Caco-2 (cell line): ENCODE measurements around the gene SIRPB1. TPM values are rescaled to one million over a fixed set of nuclear protein-coding genes. Genes with fewer than 3 reads are reported as not detected.

Source experiments
- BruUV-seq: library from RNA; stranded (reverse); fragments of 400-500 nt; replicated peaks from 2 replicates; lab custom pipeline; 2021; lab: Mats Ljungman, UMichigan
- CTCF ChIA-PET: fragments of 300-600 bp; sonication (Branson Sonifier 250); formaldehyde crosslinking; loops from one replicate; lab custom pipeline; 2022; ENCODE audit warnings: antibody characterized with exemption; lab: Charles Lee
- POLR2A ChIA-PET: fragments of 300-600 bp; sonication (Branson Sonifier 250); formaldehyde crosslinking; loops from one replicate; lab custom pipeline; 2022; ENCODE audit warnings: antibody characterized with exemption; lab: Charles Lee
- DNase-seq, 2 experiments: peaks; one replicate each; pipeline versions ENCODE4 v3.0.0 to v3.0.0-alpha.2; 2020 to 2022
- H3K27me3 ChIP-seq: replicated peaks from 2 replicates; pipeline ENCODE4 v1.6.0; 2011; ENCODE audit warnings: low read length; ENCODE audit not compliant: control insufficient read depth, insufficient read depth
- H3K36me3 ChIP-seq: 2 replicates; pipeline ENCODE4 v1.5.1; 2011; ENCODE audit warnings: low read length; ENCODE audit not compliant: control insufficient read depth, insufficient read depth
- H3K4me1 ChIP-seq: fragments of 250-450 bp; sonication (Bioruptor Pico); 2 replicates; pipeline ENCODE4 v1.5.1; 2020; ENCODE audit warnings: mild to moderate bottlenecking
- H3K4me3 ChIP-seq: 2 replicates; pipeline ENCODE4 v1.5.1; 2011; ENCODE audit warnings: low read depth, mild to moderate bottlenecking, control low read depth, low read length
- H3K9me3 ChIP-seq: fragments of 250-450 bp; sonication (Bioruptor Pico); 2 replicates; pipeline ENCODE4 v1.5.1; 2020; ENCODE audit warnings: mild to moderate bottlenecking, moderate library complexity
- H3K27ac Mint-ChIP-seq: one replicate; pipeline ENCODE4 v1.8.0; 2022; ENCODE audit warnings: mixed read lengths; ENCODE audit not compliant: unreplicated experiment
- H3K27me3 Mint-ChIP-seq: one replicate; pipeline ENCODE4 v1.8.0; 2022; ENCODE audit warnings: mixed read lengths; ENCODE audit not compliant: insufficient read depth, unreplicated experiment
- H3K36me3 Mint-ChIP-seq: one replicate; pipeline ENCODE4 v1.8.0; 2022; ENCODE audit warnings: mild to moderate bottlenecking, mixed read lengths; ENCODE audit not compliant: insufficient read depth, unreplicated experiment
- H3K4me1 Mint-ChIP-seq: one replicate; pipeline ENCODE4 v1.8.0; 2022; ENCODE audit warnings: low read depth, mixed read lengths; ENCODE audit not compliant: unreplicated experiment
- H3K4me3 Mint-ChIP-seq: one replicate; pipeline ENCODE4 v1.8.0; 2022; ENCODE audit warnings: mild to moderate bottlenecking, moderate library complexity, mixed read lengths; ENCODE audit not compliant: unreplicated experiment
- H3K9me3 Mint-ChIP-seq: one replicate; pipeline ENCODE4 v1.8.0; 2022; ENCODE audit warnings: mixed read lengths; ENCODE audit not compliant: unreplicated experiment
- CTCF ChIP-seq, 2 experiments: fragments of 200-600 bp in 1 of 2; IDR thresholded peaks; 1 replicate in 1 of 2; 2 replicates in 1 of 2; pipeline versions ENCODE4 v1.5.1 to v1.8.0; 2011 to 2022; ENCODE audit warnings: antibody characterized with exemption in 1 of 2, control low read depth in 1 of 2, inconsistent platforms in 1 of 2, low read depth in 1 of 2, low read length in 1 of 2, mild to moderate bottlenecking in 1 of 2, moderate library complexity in 1 of 2; ENCODE audit not compliant: insufficient read depth in 1 of 2, severe bottlenecking in 1 of 2, unreplicated experiment in 1 of 2
- intact Hi-C: fragments of 100-400 bp; cut with micrococcal nuclease; formaldehyde crosslinking; loops from one replicate; pipeline ENCODE4 v1.10.0; 2022; ENCODE audit not compliant: unreplicated experiment
- total RNA-seq: library from RNA; stranded (reverse); gene quantifications from 2 replicates; pipeline ENCODE4 v1.2.3, GENCODE V29; 2022

Gene SIRPB1
- total RNA-seq, 1 experiment from 2014 or later: not detected

GRCh38 chr20:1666802-1667201, 47.0 kb upstream of the SIRPB1 start:
- no peak for DNase-seq
- Mint-ChIP-seq H3K27ac (no peak overlapping the region), H3K27me3 (peaks cover 13% of the 10 kb centered on the region), H3K9me3 (no peaks in the 10 kb centered on the region), H3K36me3 (no peaks in the 10 kb centered on the region), H3K4me3 (no peak overlapping the region), H3K4me1 (no peaks in the 10 kb centered on the region)
- ChIA-PET POLR2A (no interaction called here), CTCF (no interaction called here)
- intact Hi-C loops: no loop called here
- Histone ChIP-seq H3K4me1 (no peaks in the 10 kb centered on the region), H3K9me3 (no peaks in the 10 kb centered on the region), H3K4me3 (no peak overlapping the region), H3K27me3 (no peaks in the 10 kb centered on the region; the same call in 1 of the 2 replicates), H3K36me3 (no peaks in the 10 kb centered on the region)
- no peak for TF ChIP-seq CTCF (IDR thresholded peaks at IDR 0.05; ENCODE audit: insufficient read depth in 1 of 2, low read depth in 1 of 2, low read length in 1 of 2, severe bottlenecking in 1 of 2, unreplicated experiment in 1 of 2)
- BruUV-seq: no TSS peak

GRCh38 chr20:1665345-1665744, 45.5 kb upstream of the SIRPB1 start:
- no peaks in the 10 kb centered on the region for H3K9me3 ChIP-seq
- CTCF ChIA-PET: no interaction called here
- intact Hi-C loops: no loop called here
- H3K27me3 ChIP-seq: no peaks in the 10 kb centered on the region; the same call in 1 of the 2 replicates
- Mint-ChIP-seq H3K36me3 (no peaks in the 10 kb centered on the region), H3K4me3 (no peak overlapping the region), H3K27me3 (peaks cover 13% of the 10 kb centered on the region), H3K27ac (no peak overlapping the region), H3K9me3 (no peaks in the 10 kb centered on the region), H3K4me1 (no peaks in the 10 kb centered on the region)
- H3K36me3 ChIP-seq: no peaks in the 10 kb centered on the region
- no peak overlapping the region for H3K4me3 ChIP-seq
- H3K4me1 ChIP-seq: no peaks in the 10 kb centered on the region
- BruUV-seq: no TSS peak
- no peak for DNase-seq
- no peak for TF ChIP-seq CTCF (IDR thresholded peaks at IDR 0.05; ENCODE audit: insufficient read depth in 1 of 2, low read depth in 1 of 2, low read length in 1 of 2, severe bottlenecking in 1 of 2, unreplicated experiment in 1 of 2)
- POLR2A ChIA-PET: no interaction called here

GRCh38 chr20:1664911-1665310, 45.1 kb upstream of the SIRPB1 start:
- intact Hi-C loops: no loop called here
- H3K4me3 ChIP-seq: no peak overlapping the region
- H3K27me3 Mint-ChIP-seq: peaks cover 13% of the 10 kb centered on the region
- H3K4me1 Mint-ChIP-seq: no peaks in the 10 kb centered on the region
- H3K4me1 ChIP-seq: no peaks in the 10 kb centered on the region
- no peaks in the 10 kb centered on the region for H3K9me3 ChIP-seq
- TF ChIP-seq CTCF (IDR thresholded peaks at IDR 0.05; ENCODE audit: insufficient read depth in 1 of 2, low read depth in 1 of 2, low read length in 1 of 2, severe bottlenecking in 1 of 2, unreplicated experiment in 1 of 2): no peak
- POLR2A ChIA-PET: no interaction called here
- H3K27me3 ChIP-seq: no peaks in the 10 kb centered on the region; the same call in 1 of the 2 replicates
- H3K36me3 Mint-ChIP-seq: no peaks in the 10 kb centered on the region
- DNase-seq: no peak
- H3K27ac Mint-ChIP-seq: no peak overlapping the region
- CTCF ChIA-PET: no interaction called here
- H3K36me3 ChIP-seq: no peaks in the 10 kb centered on the region
- no TSS peak for BruUV-seq
- no peaks in the 10 kb centered on the region for H3K9me3 Mint-ChIP-seq
- no peak overlapping the region for H3K4me3 Mint-ChIP-seq
